GM12878 (cell line): Measurements from ENCODE around the gene FKBP4. TPM values are rescaled to one million over a fixed set of nuclear protein-coding genes. Genes with fewer than 3 reads are reported as not detected.

Source experiments
- BACH1 ChIP-seq: fragments of 450-650 bp; IDR thresholded peaks from 2 replicates; pipeline ENCODE4 v1.6.1; 2017; ENCODE audit warnings: mild to moderate bottlenecking, borderline replicate concordance
- ETV6 ChIP-seq, 2 experiments: fragments of 450-650 bp in 1 of 2; IDR thresholded peaks in 1 of 2; conservative IDR thresholded peaks in 1 of 2; 2 replicates each; pipeline ENCODE4 v1.6.1; 2014; ENCODE audit warnings: antibody characterized with exemption in 1 of 2, borderline replicate concordance in 1 of 2, low read depth in 1 of 2, mild to moderate bottlenecking in 1 of 2, moderate library complexity in 1 of 2
- HDAC2 ChIP-seq: fragments of 200-600 bp; sonication (generic); IDR thresholded peaks from 2 replicates; pipeline ENCODE4 v1.6.1; 2017
- IKZF1 ChIP-seq: fragments of 450-650 bp; conservative IDR thresholded peaks from 2 replicates; pipeline ENCODE4 v1.6.1; 2017; ENCODE audit warnings: antibody characterized with exemption, mild to moderate bottlenecking
- IRF3 ChIP-seq: fragments of 450-650 bp; IDR thresholded peaks from 2 replicates; pipeline ENCODE4 v1.6.1; 2014; ENCODE audit warnings: mild to moderate bottlenecking
- KLF5 ChIP-seq: fragments of 450-650 bp; IDR thresholded peaks from 2 replicates; pipeline ENCODE4 v1.6.1; 2014; ENCODE audit warnings: mild to moderate bottlenecking; ENCODE audit not compliant: partially characterized antibody
- RB1 ChIP-seq: fragments of 450-650 bp; formaldehyde crosslinking; IDR thresholded peaks from 2 replicates; pipeline ENCODE4 v1.6.1; 2017; ENCODE audit warnings: mild to moderate bottlenecking, borderline replicate concordance
- RFX5 ChIP-seq: IDR thresholded peaks from 2 replicates; pipeline ENCODE4 v1.6.1; 2011; ENCODE audit warnings: low read depth, low read length, improper control_type of control experiment
- RUNX3 ChIP-seq: IDR thresholded peaks from 2 replicates; pipeline ENCODE4 v1.6.1; 2012; ENCODE audit warnings: low read length, inconsistent platforms
- ZNF207 ChIP-seq: fragments of 450-650 bp; IDR thresholded peaks from 2 replicates; pipeline ENCODE4 v1.6.1; 2014; ENCODE audit warnings: antibody characterized with exemption, mild to moderate bottlenecking, borderline replicate concordance
- polyA plus RNA-seq, 11 experiments: library from polyadenylated mRNA; depleted of rRNA in 4 of 11; unstranded in 6 of 11; stranded (reverse) in 5 of 11; fragments of >200 nt; fragmentation: Nextera tagmentation in 4 of 11; fragmentation: Illumina TruSeq in 1 of 11; extraction: Ambion mirVana in 4 of 11; extraction: Trizol in 1 of 11; gene quantifications; 1 replicate in 1 of 11; 2 replicates in 10 of 11; pipeline versions ENCODE4 v1.2.1 to v1.2.3, GENCODE V29; 2011 to 2016; ENCODE audit warnings: inconsistent platforms in 2 of 11, missing spikeins in 2 of 11, low read depth in 1 of 11
- total RNA-seq, 4 experiments: library from RNA; depleted of rRNA in 3 of 4; stranded (reverse); fragments of >200 nt in 3 of 4; fragmentation: Illumina TruSeq in 1 of 4; extraction: Trizol in 1 of 4; gene quantifications; 2 replicates each; pipeline versions ENCODE4 v1.2.1 to v1.2.3, GENCODE V29; 2013 to 2021
- TF ChIP-seq, protein P1 (sequence below): fragments of 450-650 bp; IDR thresholded peaks from 2 replicates; pipeline ENCODE4 v1.6.1; 2017; ENCODE audit warnings: mild to moderate bottlenecking, moderate library complexity
- TF ChIP-seq, protein P2 (sequence below): fragments of 450-650 bp; IDR thresholded peaks from 2 replicates; pipeline ENCODE4 v1.6.1; 2017; ENCODE audit warnings: mild to moderate bottlenecking, low read depth, inconsistent platforms; ENCODE audit not compliant: poor library complexity, severe bottlenecking

FKBP4 gene
- total and polyA plus RNA-seq, 10 of the 15 experiments (the other 5 are each of a cell fraction or from before 2014, with no cell fraction given) = 8.9 to 90.0 (median 45.4) TPM

GRCh38 chr12:2795291-2796186 lies 769 bp downstream of the FKBP4 start (continued):
- peak; percentile 78 for TF ChIP-seq IKZF1
- TF ChIP-seq RB1 = 0 out of 2 replicates have a peak, but pooled peaks have one; percentile 35
- no peak for TF ChIP-seq ETV6 (conservative IDR thresholded peaks at IDR 0.05 in 1 of 2, IDR thresholded peaks at IDR 0.05 in 1 of 2; ENCODE audit: borderline replicate concordance in 1 of 2, low read depth in 1 of 2)
- TF ChIP-seq ZNF207 = peak; percentile 77; the same call in 1 of the 2 replicates
- TF ChIP-seq IRF3 = no peak
- TF ChIP-seq BACH1 = peak; percentile 71
- TF ChIP-seq RFX5 = no peak
- TF ChIP-seq, protein P1, sequence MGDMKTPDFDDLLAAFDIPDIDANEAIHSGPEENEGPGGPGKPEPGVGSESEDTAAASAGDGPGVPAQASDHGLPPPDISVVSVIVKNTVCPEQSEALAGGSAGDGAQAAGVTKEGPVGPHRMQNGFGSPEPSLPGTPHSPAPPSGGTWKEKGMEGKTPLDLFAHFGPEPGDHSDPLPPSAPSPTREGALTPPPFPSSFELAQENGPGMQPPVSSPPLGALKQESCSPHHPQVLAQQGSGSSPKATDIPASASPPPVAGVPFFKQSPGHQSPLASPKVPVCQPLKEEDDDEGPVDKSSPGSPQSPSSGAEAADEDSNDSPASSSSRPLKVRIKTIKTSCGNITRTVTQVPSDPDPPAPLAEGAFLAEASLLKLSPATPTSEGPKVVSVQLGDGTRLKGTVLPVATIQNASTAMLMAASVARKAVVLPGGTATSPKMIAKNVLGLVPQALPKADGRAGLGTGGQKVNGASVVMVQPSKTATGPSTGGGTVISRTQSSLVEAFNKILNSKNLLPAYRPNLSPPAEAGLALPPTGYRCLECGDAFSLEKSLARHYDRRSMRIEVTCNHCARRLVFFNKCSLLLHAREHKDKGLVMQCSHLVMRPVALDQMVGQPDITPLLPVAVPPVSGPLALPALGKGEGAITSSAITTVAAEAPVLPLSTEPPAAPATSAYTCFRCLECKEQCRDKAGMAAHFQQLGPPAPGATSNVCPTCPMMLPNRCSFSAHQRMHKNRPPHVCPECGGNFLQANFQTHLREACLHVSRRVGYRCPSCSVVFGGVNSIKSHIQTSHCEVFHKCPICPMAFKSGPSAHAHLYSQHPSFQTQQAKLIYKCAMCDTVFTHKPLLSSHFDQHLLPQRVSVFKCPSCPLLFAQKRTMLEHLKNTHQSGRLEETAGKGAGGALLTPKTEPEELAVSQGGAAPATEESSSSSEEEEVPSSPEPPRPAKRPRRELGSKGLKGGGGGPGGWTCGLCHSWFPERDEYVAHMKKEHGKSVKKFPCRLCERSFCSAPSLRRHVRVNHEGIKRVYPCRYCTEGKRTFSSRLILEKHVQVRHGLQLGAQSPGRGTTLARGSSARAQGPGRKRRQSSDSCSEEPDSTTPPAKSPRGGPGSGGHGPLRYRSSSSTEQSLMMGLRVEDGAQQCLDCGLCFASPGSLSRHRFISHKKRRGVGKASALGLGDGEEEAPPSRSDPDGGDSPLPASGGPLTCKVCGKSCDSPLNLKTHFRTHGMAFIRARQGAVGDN = no peak
- TF ChIP-seq, protein P2, sequence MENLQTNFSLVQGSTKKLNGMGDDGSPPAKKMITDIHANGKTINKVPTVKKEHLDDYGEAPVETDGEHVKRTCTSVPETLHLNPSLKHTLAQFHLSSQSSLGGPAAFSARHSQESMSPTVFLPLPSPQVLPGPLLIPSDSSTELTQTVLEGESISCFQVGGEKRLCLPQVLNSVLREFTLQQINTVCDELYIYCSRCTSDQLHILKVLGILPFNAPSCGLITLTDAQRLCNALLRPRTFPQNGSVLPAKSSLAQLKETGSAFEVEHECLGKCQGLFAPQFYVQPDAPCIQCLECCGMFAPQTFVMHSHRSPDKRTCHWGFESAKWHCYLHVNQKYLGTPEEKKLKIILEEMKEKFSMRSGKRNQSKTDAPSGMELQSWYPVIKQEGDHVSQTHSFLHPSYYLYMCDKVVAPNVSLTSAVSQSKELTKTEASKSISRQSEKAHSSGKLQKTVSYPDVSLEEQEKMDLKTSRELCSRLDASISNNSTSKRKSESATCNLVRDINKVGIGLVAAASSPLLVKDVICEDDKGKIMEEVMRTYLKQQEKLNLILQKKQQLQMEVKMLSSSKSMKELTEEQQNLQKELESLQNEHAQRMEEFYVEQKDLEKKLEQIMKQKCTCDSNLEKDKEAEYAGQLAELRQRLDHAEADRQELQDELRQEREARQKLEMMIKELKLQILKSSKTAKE = no peak
- TF ChIP-seq HDAC2 = no peak
- 0 out of 2 replicates have a peak, but pooled peaks have one; percentile 2 for TF ChIP-seq RUNX3
- no peak for TF ChIP-seq KLF5
